Mucosa of rectum (tissue), 2 donors: ENCODE measurements around the gene MEGF10.

Source experiments
- H3K27ac ChIP-seq, 2 donors: one replicate each; pipeline ENCODE4 v1.7.0; 2013; ENCODE audit warnings: inconsistent platforms in 2 of 2, low read depth in 2 of 2, low read length in 2 of 2
- H3K27me3 ChIP-seq, 2 donors: one replicate each; pipeline ENCODE4 v1.7.0; 2013; ENCODE audit warnings: low read length in 2 of 2; ENCODE audit not compliant: control insufficient read depth in 2 of 2, insufficient read depth in 2 of 2
- H3K36me3 ChIP-seq, 2 donors: one replicate each; pipeline ENCODE4 v1.7.0; 2013; ENCODE audit warnings: low read length in 2 of 2; ENCODE audit not compliant: control insufficient read depth in 2 of 2, insufficient read depth in 2 of 2
- H3K4me1 ChIP-seq, 2 donors: one replicate each; pipeline ENCODE4 v1.7.0; 2013; ENCODE audit warnings: low read length in 2 of 2, mild to moderate bottlenecking in 1 of 2; ENCODE audit not compliant: control insufficient read depth in 2 of 2, insufficient read depth in 2 of 2
- H3K4me3 ChIP-seq, 2 donors: one replicate each; pipeline ENCODE4 v1.7.0; 2013; ENCODE audit warnings: low read length in 2 of 2
- H3K9ac ChIP-seq, 2 donors: one replicate each; pipeline ENCODE4 v1.7.0; 2013; ENCODE audit warnings: low read length in 2 of 2, low read depth in 1 of 2, mild to moderate bottlenecking in 1 of 2
- H3K9me3 ChIP-seq, 2 donors: one replicate each; pipeline ENCODE4 v1.7.0; 2013; ENCODE audit warnings: low read length in 2 of 2; ENCODE audit not compliant: control insufficient read depth in 2 of 2
- donor health status: healthy.
- donor health status: Normal muscosa, but diverticular disease.

MEGF10 gene

DNA sequence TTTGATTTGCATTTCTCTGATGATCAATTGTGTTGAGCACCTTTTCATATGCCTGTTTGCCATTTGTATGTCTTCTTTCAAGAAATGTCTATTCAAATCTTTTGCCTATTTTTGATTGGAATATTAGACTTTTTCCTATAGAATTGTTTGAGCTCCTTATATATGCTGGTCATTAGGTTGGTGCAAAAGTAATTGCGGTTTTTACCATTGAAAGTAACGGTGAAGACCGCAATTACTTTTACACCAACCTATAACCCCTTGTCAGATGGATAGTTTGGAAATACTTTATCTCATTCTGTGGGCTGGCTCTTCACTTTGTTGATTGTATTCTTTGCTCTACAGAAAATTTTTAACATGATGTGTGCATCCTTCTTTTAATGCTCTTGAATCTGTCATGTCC is 113.6 kb downstream of the MEGF10 start:
- Histone ChIP-seq H3K9ac (no peak overlapping the region), H3K27ac (no peak overlapping the region), H3K4me1 (no peaks in the 10 kb centered on the region), H3K4me3 (no peak overlapping the region), H3K27me3 (no peaks in the 10 kb centered on the region), H3K36me3 (no peaks in the 10 kb centered on the region), H3K9me3 (no peaks in the 10 kb centered on the region)

DNA sequence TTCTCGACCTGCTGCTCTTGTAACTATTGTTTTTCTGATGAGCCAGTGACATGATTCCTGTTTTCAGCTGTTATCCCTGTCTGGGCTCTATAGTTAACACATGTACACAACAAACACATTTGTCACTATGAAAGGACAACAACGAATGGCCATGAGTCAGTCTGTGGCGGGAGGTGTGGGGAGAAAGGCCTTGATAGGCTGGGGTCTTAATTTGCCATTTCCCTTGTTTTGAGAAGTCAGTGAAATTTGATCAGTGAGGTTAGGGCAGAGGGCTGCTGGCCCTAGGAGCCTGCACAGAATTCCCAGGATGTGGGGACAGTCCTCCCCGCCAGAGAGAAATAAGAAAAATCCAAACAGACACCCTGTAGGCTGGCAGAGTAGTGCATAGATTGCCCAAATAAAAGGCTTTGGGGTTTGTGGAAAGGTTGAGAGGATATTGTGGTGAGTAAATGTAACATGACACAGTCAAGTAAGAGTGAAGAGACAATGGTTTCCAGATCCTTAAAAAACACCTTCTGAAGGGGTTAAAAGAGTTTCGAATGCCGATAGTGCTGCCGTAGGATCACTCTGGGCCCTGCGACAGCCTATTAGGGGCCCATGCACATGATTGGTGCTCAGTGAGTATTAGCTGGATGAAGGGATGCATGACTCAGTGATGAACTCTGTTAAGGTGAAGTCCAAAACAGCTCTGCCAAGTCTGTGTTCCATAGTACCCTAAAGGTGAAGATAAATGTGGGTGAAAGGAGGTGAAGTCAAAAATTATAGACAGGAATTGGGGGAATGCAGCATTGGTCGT is 115.9 kb downstream of the MEGF10 start:
- no peaks in the 10 kb centered on the region for H3K36me3 ChIP-seq
- no peak overlapping the region for H3K27ac ChIP-seq
- no peaks in the 10 kb centered on the region for H3K4me1 ChIP-seq
- no peak overlapping the region for H3K9ac ChIP-seq
- no peaks in the 10 kb centered on the region for H3K27me3 ChIP-seq
- no peaks in the 10 kb centered on the region for H3K9me3 ChIP-seq
- no peak overlapping the region for H3K4me3 ChIP-seq

DNA sequence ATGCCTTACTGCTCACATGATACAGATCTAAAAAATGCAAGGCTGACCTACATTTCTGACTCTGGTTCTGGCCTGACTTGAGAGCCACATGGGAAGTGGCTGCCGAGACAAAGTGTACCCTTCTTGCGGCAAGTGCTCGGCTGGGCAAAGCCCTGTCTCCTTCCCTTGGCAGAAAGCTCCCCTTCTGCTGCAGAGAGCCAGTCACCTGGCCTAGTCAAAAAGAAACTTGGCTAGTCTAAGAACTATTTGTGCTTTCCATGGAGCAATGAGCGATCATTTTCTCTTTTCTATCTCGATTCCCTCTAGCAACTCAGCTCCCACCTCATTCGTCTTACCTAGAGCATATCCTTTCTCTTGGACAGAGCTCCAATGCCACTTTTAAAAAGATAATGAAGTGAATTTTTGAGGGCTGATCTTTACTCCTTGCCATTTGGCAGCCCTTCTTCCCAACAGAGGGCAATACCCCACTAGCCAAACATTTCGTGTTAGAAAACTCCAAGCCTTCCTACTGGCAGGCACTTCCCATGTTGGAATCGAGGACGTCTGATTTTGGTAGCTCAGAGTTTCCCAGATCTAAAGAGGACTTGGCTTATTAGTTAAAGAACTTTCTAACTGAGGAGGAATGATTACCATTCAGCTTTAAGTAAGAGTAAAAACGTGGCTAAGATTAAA is 118.8 kb downstream of the MEGF10 start:
- Histone ChIP-seq H3K9ac (no peak overlapping the region), H3K27ac (no peak overlapping the region), H3K9me3 (no peaks in the 10 kb centered on the region)

DNA sequence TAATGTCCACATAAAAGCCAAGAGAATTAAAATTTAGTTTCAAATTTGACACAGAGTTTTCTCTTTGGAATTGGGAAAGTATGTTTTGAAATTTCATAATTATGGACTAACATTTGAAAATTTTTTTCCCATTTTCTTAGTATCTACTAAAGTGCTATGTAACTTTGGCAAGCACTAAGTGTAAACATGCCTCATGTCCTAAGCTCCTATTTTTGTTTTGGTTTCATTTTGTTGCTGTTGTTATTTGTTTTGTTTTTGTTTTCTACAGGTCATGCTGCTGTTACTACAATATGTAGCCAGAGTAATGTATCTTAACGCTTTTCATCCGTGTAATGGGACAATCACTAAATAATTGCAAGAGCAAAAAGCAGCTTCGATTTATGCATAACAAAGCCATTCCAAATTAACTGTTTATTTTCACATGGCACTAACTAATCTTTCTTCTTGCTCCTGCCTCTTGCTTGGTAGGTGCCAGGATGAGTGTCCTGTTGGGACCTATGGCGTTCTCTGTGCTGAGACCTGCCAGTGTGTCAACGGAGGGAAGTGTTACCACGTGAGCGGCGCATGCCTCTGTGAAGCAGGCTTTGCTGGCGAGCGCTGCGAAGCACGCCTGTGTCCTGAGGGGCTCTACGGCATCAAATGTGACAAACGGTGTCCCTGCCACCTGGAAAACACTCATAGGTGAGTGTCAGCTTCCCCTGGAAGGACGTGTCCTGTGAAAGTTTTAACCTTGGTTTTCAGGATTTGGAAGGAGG is 119.5 kb downstream of the MEGF10 start:
- H3K4me1 ChIP-seq, result no peaks in the 10 kb centered on the region
- no peak overlapping the region for H3K27ac ChIP-seq
- H3K9ac ChIP-seq, result no peak overlapping the region
- H3K9me3 ChIP-seq, result no peaks in the 10 kb centered on the region
- no peak overlapping the region for H3K4me3 ChIP-seq
- H3K27me3 ChIP-seq, result no peaks in the 10 kb centered on the region
- no peaks in the 10 kb centered on the region for H3K36me3 ChIP-seq

More for the DNA sequence above, 118.8 kb downstream of the MEGF10 start:
- Histone ChIP-seq H3K27me3 (no peaks in the 10 kb centered on the region), H3K4me1 (no peaks in the 10 kb centered on the region), H3K36me3 (no peaks in the 10 kb centered on the region), H3K4me3 (no peak overlapping the region)

GRCh38 chr5:127410959-127411358 is 120.4 kb downstream of the MEGF10 start:
- Histone ChIP-seq H3K4me3 (no peak overlapping the region), H3K4me1 (no peaks in the 10 kb centered on the region), H3K9ac (no peak overlapping the region), H3K27ac (no peak overlapping the region), H3K36me3 (no peaks in the 10 kb centered on the region), H3K9me3 (no peaks in the 10 kb centered on the region), H3K27me3 (no peaks in the 10 kb centered on the region)

- Histone ChIP-seq H3K9me3 (no peaks in the 10 kb centered on the region), H3K4me1 (no peaks in the 10 kb centered on the region), H3K36me3 (no peaks in the 10 kb centered on the region), H3K9ac (no peak overlapping the region), H3K27me3 (no peaks in the 10 kb centered on the region), H3K4me3 (no peak overlapping the region), H3K27ac (no peak overlapping the region)
Measured at GRCh38 chr5:127411381-127411780, 120.8 kb downstream of the MEGF10 start.

GRCh38 chr5:127412698-127413097 is 122.1 kb downstream of the MEGF10 start:
- H3K4me1 ChIP-seq, result no peaks in the 10 kb centered on the region
- H3K9ac ChIP-seq, result no peak overlapping the region
- no peaks in the 10 kb centered on the region for H3K27me3 ChIP-seq
- H3K36me3 ChIP-seq, result no peaks in the 10 kb centered on the region
- no peak overlapping the region for H3K27ac ChIP-seq
- H3K4me3 ChIP-seq, result no peak overlapping the region
- no peaks in the 10 kb centered on the region for H3K9me3 ChIP-seq

DNA sequence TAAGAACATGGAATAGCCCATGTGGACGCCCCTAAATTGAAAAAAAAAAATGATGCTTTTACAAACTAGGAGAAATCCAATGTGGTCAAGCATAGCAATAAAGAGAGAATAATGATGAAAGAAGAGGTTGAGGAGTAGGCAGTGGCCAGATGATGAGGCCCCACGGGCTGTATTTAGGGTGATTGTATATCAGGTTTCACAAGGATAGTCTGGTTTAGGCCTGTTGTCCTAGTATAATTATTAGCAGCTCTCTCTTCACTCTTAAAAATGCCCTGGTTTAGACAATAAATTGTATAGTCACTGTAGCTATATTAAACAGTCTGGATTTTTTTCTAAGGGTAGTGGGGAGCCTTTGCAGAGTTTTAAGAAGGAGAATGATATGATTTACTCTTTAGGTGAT is 124.4 kb downstream of the MEGF10 start:
- Histone ChIP-seq H3K9me3 (no peaks in the 10 kb centered on the region), H3K27me3 (no peaks in the 10 kb centered on the region), H3K27ac (no peak overlapping the region)

DNA sequence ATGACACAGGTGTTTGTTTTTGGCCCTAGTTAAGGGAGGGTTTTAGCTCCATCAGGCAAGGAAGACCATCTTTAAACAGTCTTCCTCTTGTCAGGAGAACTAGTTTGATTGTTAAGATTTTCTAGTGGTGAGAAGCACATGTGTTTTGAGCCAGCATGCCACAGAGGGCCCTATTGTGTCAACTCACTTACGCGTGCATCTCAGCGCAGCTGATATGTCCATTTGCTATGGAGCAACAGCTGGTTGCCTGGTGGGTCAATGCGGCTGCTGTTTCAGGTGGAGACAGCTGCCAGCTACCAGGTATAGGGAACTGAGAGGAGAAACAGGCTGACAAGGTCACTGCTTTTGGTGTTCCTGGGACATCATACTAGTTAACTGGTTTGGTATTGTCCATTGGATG is 126.3 kb downstream of the MEGF10 start:
- H3K36me3 ChIP-seq, result no peaks in the 10 kb centered on the region
- no peaks in the 10 kb centered on the region for H3K4me1 ChIP-seq

More for the DNA sequence above, 124.4 kb downstream of the MEGF10 start:
- Histone ChIP-seq H3K4me3 (no peak overlapping the region), H3K36me3 (no peaks in the 10 kb centered on the region), H3K4me1 (no peaks in the 10 kb centered on the region), H3K9ac (no peak overlapping the region)

DNA sequence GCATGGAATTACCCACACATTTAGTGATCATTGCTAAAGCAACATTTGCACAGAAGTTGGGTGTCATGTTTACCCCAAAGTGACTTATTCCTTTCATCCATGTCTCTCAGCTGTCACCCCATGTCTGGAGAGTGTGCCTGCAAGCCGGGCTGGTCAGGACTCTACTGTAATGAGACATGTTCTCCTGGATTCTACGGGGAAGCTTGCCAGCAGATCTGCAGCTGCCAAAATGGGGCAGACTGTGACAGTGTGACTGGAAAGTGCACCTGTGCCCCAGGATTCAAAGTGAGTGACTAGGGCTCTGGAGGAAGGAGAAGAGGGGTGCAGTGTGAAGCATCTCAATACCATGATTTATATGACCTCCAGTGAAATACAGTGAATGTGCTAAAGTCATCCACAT is 126.9 kb downstream of the MEGF10 start:
- no peak overlapping the region for H3K27ac ChIP-seq
- H3K9ac ChIP-seq, result no peak overlapping the region
- H3K27me3 ChIP-seq, result no peaks in the 10 kb centered on the region
- H3K4me3 ChIP-seq, result no peak overlapping the region
- H3K36me3 ChIP-seq, result no peaks in the 10 kb centered on the region
- H3K4me1 ChIP-seq, result no peaks in the 10 kb centered on the region
- no peaks in the 10 kb centered on the region for H3K9me3 ChIP-seq

More for the DNA sequence above, 126.3 kb downstream of the MEGF10 start:
- Histone ChIP-seq H3K27ac (no peak overlapping the region), H3K9ac (no peak overlapping the region), H3K9me3 (no peaks in the 10 kb centered on the region), H3K4me3 (no peak overlapping the region), H3K27me3 (no peaks in the 10 kb centered on the region)
